ENCODE results near the gene ZNF684.
"Not testable (repeated sequence)": the region's sequence is repeated elsewhere in the genome, so short reads cannot be mapped to it uniquely, and the experiment has no call there.

Gene ZNF684

GRCh38 chr1:40531381-40532061 lies at the start of gene ZNF684:
Gene ZNF684, plus strand, starts transcription at chr1:40531637. Its CDS starts 1,530 bp downstream, at chr1:40533167.
- no peaks in the 10 kb centered on the region for H3K27me3 ChIP-seq (ENCODE audit: low read length)
- peak within 1 kb of the TSS; percentile 49 for H3K27ac ChIP-seq (ENCODE audit: low read depth, low read length)
- H3K4me2 ChIP-seq (ENCODE audit: low read depth, low read length, poor library complexity, severe bottlenecking): peak within 1 kb of the TSS; percentile 99
- peak within 1 kb of the TSS; percentile 80 for H3K4me3 ChIP-seq (ENCODE audit: insufficient read depth, low read length, poor library complexity, severe bottlenecking)
- H3F3A ChIP-seq (ENCODE audit: insufficient read depth): no peaks in the 10 kb centered on the region; the same call in 1 of the 2 replicates
- no peaks in the 10 kb centered on the region for H3K9me2 ChIP-seq (replicated peaks; ENCODE audit: insufficient read depth, low read length)
- H3K36me3 ChIP-seq (ENCODE audit: low read length): peaks cover 6% of the 10 kb centered on the region; the same call in 1 of the 2 replicates
- no peaks in the 10 kb centered on the region for H3K9me3 ChIP-seq (ENCODE audit: insufficient read depth, low read length)
- no peaks in the 10 kb centered on the region for H4K20me1 ChIP-seq (ENCODE audit: low read depth, low read length)
- H3K9ac ChIP-seq (ENCODE audit: low read length): peak within 1 kb of the TSS; percentile 74
- peaks cover 5% of the 10 kb centered on the region; the same call in 1 of the 2 replicates for H3K79me2 ChIP-seq (ENCODE audit: insufficient read depth, low read length)
- peak within 1 kb of the TSS; percentile 96 for H2AFZ ChIP-seq (ENCODE audit: low read depth, low read length, severe bottlenecking)
- no peak for TF ChIP-seq EZH2phosphoT487 (conservative IDR thresholded peaks at IDR 0.05; ENCODE audit: low read length)
- TF ChIP-seq, protein P1, sequence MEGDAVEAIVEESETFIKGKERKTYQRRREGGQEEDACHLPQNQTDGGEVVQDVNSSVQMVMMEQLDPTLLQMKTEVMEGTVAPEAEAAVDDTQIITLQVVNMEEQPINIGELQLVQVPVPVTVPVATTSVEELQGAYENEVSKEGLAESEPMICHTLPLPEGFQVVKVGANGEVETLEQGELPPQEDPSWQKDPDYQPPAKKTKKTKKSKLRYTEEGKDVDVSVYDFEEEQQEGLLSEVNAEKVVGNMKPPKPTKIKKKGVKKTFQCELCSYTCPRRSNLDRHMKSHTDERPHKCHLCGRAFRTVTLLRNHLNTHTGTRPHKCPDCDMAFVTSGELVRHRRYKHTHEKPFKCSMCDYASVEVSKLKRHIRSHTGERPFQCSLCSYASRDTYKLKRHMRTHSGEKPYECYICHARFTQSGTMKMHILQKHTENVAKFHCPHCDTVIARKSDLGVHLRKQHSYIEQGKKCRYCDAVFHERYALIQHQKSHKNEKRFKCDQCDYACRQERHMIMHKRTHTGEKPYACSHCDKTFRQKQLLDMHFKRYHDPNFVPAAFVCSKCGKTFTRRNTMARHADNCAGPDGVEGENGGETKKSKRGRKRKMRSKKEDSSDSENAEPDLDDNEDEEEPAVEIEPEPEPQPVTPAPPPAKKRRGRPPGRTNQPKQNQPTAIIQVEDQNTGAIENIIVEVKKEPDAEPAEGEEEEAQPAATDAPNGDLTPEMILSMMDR (IDR thresholded peaks at IDR 0.05; ENCODE audit: insufficient read depth, low read length, poor library complexity, severe bottlenecking): no peak

GRCh38 chr1:40495315-40495903 lies 36.0 kb upstream of the ZNF684 start:
- Histone ChIP-seq H2AFZ (ENCODE audit: low read depth, low read length, severe bottlenecking) (no peak overlapping the region), H3K36me3 (ENCODE audit: low read length) (peaks cover 57% of the 10 kb centered on the region), H3K4me3 (ENCODE audit: insufficient read depth, low read length, poor library complexity, severe bottlenecking) (no peak overlapping the region), H3K4me2 (ENCODE audit: low read depth, low read length, poor library complexity, severe bottlenecking) (no peak overlapping the region), H3K27ac (ENCODE audit: low read depth, low read length) (no peak overlapping the region), H3K9ac (ENCODE audit: low read length) (no peak overlapping the region), H3K9me2 (replicated peaks; ENCODE audit: insufficient read depth, low read length) (no peaks in the 10 kb centered on the region), H4K20me1 (ENCODE audit: low read depth, low read length) (no peaks in the 10 kb centered on the region), H3K27me3 (ENCODE audit: low read length) (no peaks in the 10 kb centered on the region), H3K79me2 (ENCODE audit: insufficient read depth, low read length) (no peaks in the 10 kb centered on the region), H3K9me3 (ENCODE audit: insufficient read depth, low read length) (peaks cover 33% of the 10 kb centered on the region; the same call in 1 of the 2 replicates), H3F3A (ENCODE audit: insufficient read depth) (no peaks in the 10 kb centered on the region; the same call in 1 of the 2 replicates)
- TF ChIP-seq, protein P1 (IDR thresholded peaks at IDR 0.05; ENCODE audit: insufficient read depth, low read length, poor library complexity, severe bottlenecking): no peak
- no peak for TF ChIP-seq EZH2phosphoT487 (conservative IDR thresholded peaks at IDR 0.05; ENCODE audit: low read length)

- not testable (repeated sequence) for H2AFZ ChIP-seq (ENCODE audit: low read depth, low read length, severe bottlenecking); H3K4me3 ChIP-seq (ENCODE audit: insufficient read depth, low read length, poor library complexity, severe bottlenecking); H3K27me3 ChIP-seq (ENCODE audit: low read length); H3K9ac ChIP-seq (ENCODE audit: low read length); H3K4me2 ChIP-seq (ENCODE audit: low read depth, low read length, poor library complexity, severe bottlenecking); H4K20me1 ChIP-seq (ENCODE audit: low read depth, low read length); H3K27ac ChIP-seq (ENCODE audit: low read depth, low read length); H3K79me2 ChIP-seq (ENCODE audit: insufficient read depth, low read length); H3K9me2 ChIP-seq (replicated peaks; ENCODE audit: insufficient read depth, low read length); H3F3A ChIP-seq (ENCODE audit: insufficient read depth); H3K36me3 ChIP-seq (ENCODE audit: low read length)
- H3K9me3 ChIP-seq (ENCODE audit: insufficient read depth, low read length): peaks cover 18% of the 10 kb centered on the region; the same call in 1 of the 2 replicates
Observed at GRCh38 chr1:40502651-40503050, 28.8 kb upstream of the ZNF684 start.

- peak overlapping the region; percentile 56 for H3K27ac ChIP-seq (ENCODE audit: low read depth, low read length)
- H3K9me3 ChIP-seq (ENCODE audit: insufficient read depth, low read length): peaks cover 11% of the 10 kb centered on the region; the same call in 1 of the 2 replicates
- peaks cover 5% of the 10 kb centered on the region; the same call in 1 of the 2 replicates for H3F3A ChIP-seq (ENCODE audit: insufficient read depth)
- H3K27me3 ChIP-seq (ENCODE audit: low read length): no peaks in the 10 kb centered on the region
- H4K20me1 ChIP-seq (ENCODE audit: low read depth, low read length): no peaks in the 10 kb centered on the region
- H2AFZ ChIP-seq (ENCODE audit: low read depth, low read length, severe bottlenecking): peak overlapping the region; percentile 88
- no peaks in the 10 kb centered on the region for H3K9me2 ChIP-seq (replicated peaks; ENCODE audit: insufficient read depth, low read length)
- peaks cover 21% of the 10 kb centered on the region for H3K36me3 ChIP-seq (ENCODE audit: low read length)
- H3K9ac ChIP-seq (ENCODE audit: low read length): peak overlapping the region; percentile 89
- TF ChIP-seq, protein P1 (IDR thresholded peaks at IDR 0.05; ENCODE audit: insufficient read depth, low read length, poor library complexity, severe bottlenecking): no peak
- TF ChIP-seq EZH2phosphoT487 (conservative IDR thresholded peaks at IDR 0.05; ENCODE audit: low read length): no peak
- H3K4me3 ChIP-seq (ENCODE audit: insufficient read depth, low read length, poor library complexity, severe bottlenecking): peak overlapping the region; percentile 87
- peak overlapping the region; percentile 86 for H3K4me2 ChIP-seq (ENCODE audit: low read depth, low read length, poor library complexity, severe bottlenecking)
- peaks cover 32% of the 10 kb centered on the region for H3K79me2 ChIP-seq (ENCODE audit: insufficient read depth, low read length)
Observed at GRCh38 chr1:40507973-40508372, 23.5 kb upstream of the ZNF684 start.

Data from SU-DHL-6 (cell line).